ENCODE measurements around the gene BID. TPM values are rescaled to one million over a fixed set of nuclear protein-coding genes. Genes with fewer than 3 reads are reported as not detected.
A peak's percentile ranks its signal among the peaks of the same experiment; 100 is the strongest.

The BID gene
- total and polyA plus RNA-seq, 10 of the 15 experiments (the other 5 are each of a cell fraction or from before 2014, with no cell fraction given) = 7.9 to 241 (median 136) TPM

DNA sequence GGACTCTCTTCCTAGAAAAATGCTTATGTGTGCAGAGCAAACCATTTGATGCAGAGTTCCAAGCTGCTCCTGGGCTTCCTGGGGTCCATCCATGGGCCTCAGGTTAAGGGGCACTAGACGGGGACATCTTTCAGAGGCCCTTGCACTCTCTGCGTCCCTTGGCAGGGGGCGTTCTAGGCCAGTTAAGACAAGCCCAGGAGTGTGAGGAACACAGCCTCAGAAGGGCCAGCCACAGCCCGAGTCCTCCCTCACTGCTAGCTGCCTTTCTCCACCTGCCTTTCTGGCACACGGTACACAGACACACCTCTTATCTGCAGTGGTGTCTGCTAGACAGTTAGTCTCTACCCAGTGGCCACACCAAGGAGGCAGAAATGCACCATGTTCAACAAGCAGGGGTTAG is 18.0 kb upstream of the BID start:
- in situ Hi-C loops (cut with MboI) (no loop called here), intact Hi-C loops (cut with micrococcal nuclease; ENCODE audit: unreplicated experiment) (no loop called here)
- Histone ChIP-seq H2AFZ (ENCODE audit: control insufficient read depth, low read depth, low read length) (no peak overlapping the region), H3K27me3 (replicated peaks in 1 of 2; ENCODE audit: control insufficient read depth in 2 of 2, insufficient read depth in 2 of 2, low read length in 1 of 2) (no peaks in the 10 kb centered on the region), H3K4me3 (no peak overlapping the region), H3K9me3 (replicated peaks; ENCODE audit: control insufficient read depth, insufficient read depth, low read length) (no peaks in the 10 kb centered on the region), H3K27ac (ENCODE audit: control insufficient read depth, insufficient read depth) (0 out of 2 replicates have a peak overlapping the region, but pooled peaks have one; percentile 8), H4K20me1 (ENCODE audit: control insufficient read depth, insufficient read depth) (no peaks in the 10 kb centered on the region), H3K9ac (ENCODE audit: control insufficient read depth, insufficient read depth, low read length) (no peak overlapping the region), H3K36me3 (ENCODE audit: control insufficient read depth in 2 of 2, insufficient read depth in 2 of 2, low read length in 1 of 2) (peaks cover 0 to 12% of the 10 kb centered on the region in 2 experiments; a peak in 2 of 4 replicates), H3K4me1 (ENCODE audit: control insufficient read depth, insufficient read depth, low read length) (peaks cover 45% of the 10 kb centered on the region), H3K4me2 (ENCODE audit: control insufficient read depth, insufficient read depth) (no peak overlapping the region), H3K79me2 (ENCODE audit: control insufficient read depth, insufficient read depth, low read length) (peaks cover 13% of the 10 kb centered on the region)
- ChIA-PET POLR2A (no interaction called here), CTCF (interaction anchor here (0.9 to 1.7 kb wide), 6 partner anchors 10 to 284 kb away, joined by 3 to 7 read pairs (median 4); no protein-coding TSS in a partner anchor), SMC1A (ENCODE audit: uncharacterized antibody, unreplicated experiment) (interaction anchor here (0.6 kb wide), 1 partner anchor 359 kb away, joined by 3 read pairs; no protein-coding TSS in a partner anchor), RAD21 (ENCODE audit: unreplicated experiment) (interaction anchor here (1.9 kb wide), 1 partner anchor 284 kb away, joined by 5 read pairs; no protein-coding TSS in a partner anchor)
- FAIRE-seq = peak; percentile 70
- peak; percentile 3; the same call in 1 of the 3 replicates for ATAC-seq
- no TSS peak for BruUV-seq (replicated peaks)
- no peak for DNase-seq (ENCODE audit: low read depth, low spot score)
- 65% methylated on average over 5 of the region's 5 CpGs for WGBS (ENCODE audit: insufficient coverage, insufficient replicate concordance, low lambda C conversion rate, missing lambda C conversion rate)
- no peak for TF ChIP-seq BHLHE40 (IDR thresholded peaks at IDR 0.05; ENCODE audit: borderline replicate concordance in 1 of 2, low read depth in 2 of 2, low read length in 1 of 2)
- TF ChIP-seq TCF7 (IDR thresholded peaks at IDR 0.05; ENCODE audit: borderline replicate concordance) = no peak
- peak; percentile 61 for TF ChIP-seq RAD21 (IDR thresholded peaks at IDR 0.05; ENCODE audit: insufficient read depth, low read depth, low read length)
- no peak for TF ChIP-seq IRF4 (IDR thresholded peaks at IDR 0.05; ENCODE audit: low read depth, low read length)
- peak; percentile 40; the same call in 1 of the 2 replicates for TF ChIP-seq SMC3 (IDR thresholded peaks at IDR 0.05; ENCODE audit: borderline replicate concordance, low read length)
- TF ChIP-seq RB1 (IDR thresholded peaks at IDR 0.05; ENCODE audit: borderline replicate concordance) = no peak
- no peak for TF ChIP-seq RCOR1 (conservative IDR thresholded peaks at IDR 0.05; ENCODE audit: low read depth, low read length)
- TF ChIP-seq CREM (IDR thresholded peaks at IDR 0.05; ENCODE audit: low read depth) = no peak
- no peak for TF ChIP-seq ZNF274 (IDR thresholded peaks at IDR 0.05; ENCODE audit: insufficient read depth, insufficient read length)
- no peak for TF ChIP-seq NFYB (IDR thresholded peaks at IDR 0.05; ENCODE audit: insufficient read depth, low read depth, low read length)
- TF ChIP-seq EED (IDR thresholded peaks at IDR 0.05; ENCODE audit: low read depth) = 0 out of 2 replicates have a peak, but pooled peaks have one; percentile 13
- TF ChIP-seq, protein P1, sequence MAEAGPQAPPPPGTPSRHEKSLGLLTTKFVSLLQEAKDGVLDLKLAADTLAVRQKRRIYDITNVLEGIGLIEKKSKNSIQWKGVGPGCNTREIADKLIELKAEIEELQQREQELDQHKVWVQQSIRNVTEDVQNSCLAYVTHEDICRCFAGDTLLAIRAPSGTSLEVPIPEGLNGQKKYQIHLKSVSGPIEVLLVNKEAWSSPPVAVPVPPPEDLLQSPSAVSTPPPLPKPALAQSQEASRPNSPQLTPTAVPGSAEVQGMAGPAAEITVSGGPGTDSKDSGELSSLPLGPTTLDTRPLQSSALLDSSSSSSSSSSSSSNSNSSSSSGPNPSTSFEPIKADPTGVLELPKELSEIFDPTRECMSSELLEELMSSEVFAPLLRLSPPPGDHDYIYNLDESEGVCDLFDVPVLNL (IDR thresholded peaks at IDR 0.05; ENCODE audit: low read depth, low read length) = no peak
- TF ChIP-seq, protein P2, sequence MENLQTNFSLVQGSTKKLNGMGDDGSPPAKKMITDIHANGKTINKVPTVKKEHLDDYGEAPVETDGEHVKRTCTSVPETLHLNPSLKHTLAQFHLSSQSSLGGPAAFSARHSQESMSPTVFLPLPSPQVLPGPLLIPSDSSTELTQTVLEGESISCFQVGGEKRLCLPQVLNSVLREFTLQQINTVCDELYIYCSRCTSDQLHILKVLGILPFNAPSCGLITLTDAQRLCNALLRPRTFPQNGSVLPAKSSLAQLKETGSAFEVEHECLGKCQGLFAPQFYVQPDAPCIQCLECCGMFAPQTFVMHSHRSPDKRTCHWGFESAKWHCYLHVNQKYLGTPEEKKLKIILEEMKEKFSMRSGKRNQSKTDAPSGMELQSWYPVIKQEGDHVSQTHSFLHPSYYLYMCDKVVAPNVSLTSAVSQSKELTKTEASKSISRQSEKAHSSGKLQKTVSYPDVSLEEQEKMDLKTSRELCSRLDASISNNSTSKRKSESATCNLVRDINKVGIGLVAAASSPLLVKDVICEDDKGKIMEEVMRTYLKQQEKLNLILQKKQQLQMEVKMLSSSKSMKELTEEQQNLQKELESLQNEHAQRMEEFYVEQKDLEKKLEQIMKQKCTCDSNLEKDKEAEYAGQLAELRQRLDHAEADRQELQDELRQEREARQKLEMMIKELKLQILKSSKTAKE (IDR thresholded peaks at IDR 0.05; ENCODE audit: low read depth, poor library complexity, severe bottlenecking) = no peak
- TF ChIP-seq CBFB (IDR thresholded peaks at IDR 0.05; ENCODE audit: low read depth) = no peak
- no peak for TF ChIP-seq MYC (IDR thresholded peaks at IDR 0.05; ENCODE audit: insufficient read depth, insufficient read length, insufficient replicate concordance, low read length, severe bottlenecking)
- no peak for TF ChIP-seq PAX5 (IDR thresholded peaks at IDR 0.05; ENCODE audit: borderline replicate concordance, low read depth, low read length)
- TF ChIP-seq, protein P3, sequence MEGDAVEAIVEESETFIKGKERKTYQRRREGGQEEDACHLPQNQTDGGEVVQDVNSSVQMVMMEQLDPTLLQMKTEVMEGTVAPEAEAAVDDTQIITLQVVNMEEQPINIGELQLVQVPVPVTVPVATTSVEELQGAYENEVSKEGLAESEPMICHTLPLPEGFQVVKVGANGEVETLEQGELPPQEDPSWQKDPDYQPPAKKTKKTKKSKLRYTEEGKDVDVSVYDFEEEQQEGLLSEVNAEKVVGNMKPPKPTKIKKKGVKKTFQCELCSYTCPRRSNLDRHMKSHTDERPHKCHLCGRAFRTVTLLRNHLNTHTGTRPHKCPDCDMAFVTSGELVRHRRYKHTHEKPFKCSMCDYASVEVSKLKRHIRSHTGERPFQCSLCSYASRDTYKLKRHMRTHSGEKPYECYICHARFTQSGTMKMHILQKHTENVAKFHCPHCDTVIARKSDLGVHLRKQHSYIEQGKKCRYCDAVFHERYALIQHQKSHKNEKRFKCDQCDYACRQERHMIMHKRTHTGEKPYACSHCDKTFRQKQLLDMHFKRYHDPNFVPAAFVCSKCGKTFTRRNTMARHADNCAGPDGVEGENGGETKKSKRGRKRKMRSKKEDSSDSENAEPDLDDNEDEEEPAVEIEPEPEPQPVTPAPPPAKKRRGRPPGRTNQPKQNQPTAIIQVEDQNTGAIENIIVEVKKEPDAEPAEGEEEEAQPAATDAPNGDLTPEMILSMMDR (IDR thresholded peaks at IDR 0.05 in 2 of 3, conservative IDR thresholded peaks at IDR 0.05 in 1 of 3; ENCODE audit: control insufficient read depth in 2 of 3, extremely low read depth in 1 of 3, insufficient read depth in 1 of 3, low read depth in 3 of 3, low read length in 3 of 3) = peak; percentile 31 to 40 (median 33); a peak in 5 of 6 replicates
- TF ChIP-seq MEF2B (IDR thresholded peaks at IDR 0.05; ENCODE audit: partially characterized antibody, poor library complexity, severe bottlenecking) = no peak

All from GM12878 (cell line).